Chondrocyte (in vitro differentiated cells): Measurements from ENCODE around the gene RASGRP2. TPM values are rescaled to one million over a fixed set of nuclear protein-coding genes. Genes with fewer than 3 reads are reported as not detected.
"Not testable (repeated sequence)": the region's sequence is repeated elsewhere in the genome, so short reads cannot be mapped to it uniquely, and the experiment has no call there.

Experiments
- DNase-seq: peaks from one replicate; pipeline ENCODE4 v3.0.0; 2021; ENCODE audit warnings: mixed read lengths, low spot score
- H3K27ac Mint-ChIP-seq: one replicate; pipeline ENCODE4 v1.8.0; 2021; ENCODE audit warnings: mild to moderate bottlenecking, moderate library complexity, mixed read lengths; ENCODE audit not compliant: unreplicated experiment
- H3K27me3 Mint-ChIP-seq: 2 replicates; pipeline ENCODE4 v1.8.0; 2021; ENCODE audit warnings: low read depth, mixed read lengths
- H3K36me3 Mint-ChIP-seq: 2 replicates; pipeline ENCODE4 v1.8.0; 2021; ENCODE audit warnings: low read depth, mixed read lengths
- H3K4me1 Mint-ChIP-seq: 2 replicates; pipeline ENCODE4 v1.8.0; 2021; ENCODE audit warnings: low read depth, mild to moderate bottlenecking, mixed read lengths
- H3K4me3 Mint-ChIP-seq: one replicate; pipeline ENCODE4 v1.8.0; 2021; ENCODE audit warnings: mild to moderate bottlenecking, moderate library complexity, mixed read lengths; ENCODE audit not compliant: unreplicated experiment
- H3K9me3 Mint-ChIP-seq: 2 replicates; pipeline ENCODE4 v1.8.0; 2021; ENCODE audit warnings: low read depth, mixed read lengths
- CTCF ChIP-seq: fragments of 200-600 bp; sonication (generic); IDR thresholded peaks from 2 replicates; pipeline ENCODE4 v1.5.0; 2021; ENCODE audit warnings: antibody characterized with exemption, mild to moderate bottlenecking, moderate library complexity
- total RNA-seq: library from RNA; stranded (reverse); gene quantifications from 3 replicates; pipeline ENCODE4 v1.2.1, GENCODE V29; 2021

The RASGRP2 gene
- total RNA-seq, 1 donor from 2014 or later, result 11.4 TPM

GRCh38 chr11:64710418-64711137, 33.4 kb downstream of the RASGRP2 start:
- H3K4me3 Mint-ChIP-seq, result no peak overlapping the region
- no peaks in the 10 kb centered on the region for H3K36me3 Mint-ChIP-seq
- no peak for DNase-seq
- peaks cover 11% of the 10 kb centered on the region for H3K4me1 Mint-ChIP-seq
- no peaks in the 10 kb centered on the region for H3K9me3 Mint-ChIP-seq
- TF ChIP-seq CTCF, result no peak
- H3K27ac Mint-ChIP-seq, result no peak overlapping the region
- H3K27me3 Mint-ChIP-seq, result peaks cover 41% of the 10 kb centered on the region

- TF ChIP-seq CTCF, result no peak
- Mint-ChIP-seq H3K4me1 (peaks cover 5% of the 10 kb centered on the region), H3K9me3 (no peaks in the 10 kb centered on the region), H3K27me3 (peaks cover 44% of the 10 kb centered on the region), H3K4me3 (no peak overlapping the region), H3K27ac (no peak overlapping the region), H3K36me3 (peaks cover 2% of the 10 kb centered on the region)
- no peak for DNase-seq
These were observed 38.4 kb downstream of the RASGRP2 start for GRCh38 chr11:64705501-64705900.

DNA sequence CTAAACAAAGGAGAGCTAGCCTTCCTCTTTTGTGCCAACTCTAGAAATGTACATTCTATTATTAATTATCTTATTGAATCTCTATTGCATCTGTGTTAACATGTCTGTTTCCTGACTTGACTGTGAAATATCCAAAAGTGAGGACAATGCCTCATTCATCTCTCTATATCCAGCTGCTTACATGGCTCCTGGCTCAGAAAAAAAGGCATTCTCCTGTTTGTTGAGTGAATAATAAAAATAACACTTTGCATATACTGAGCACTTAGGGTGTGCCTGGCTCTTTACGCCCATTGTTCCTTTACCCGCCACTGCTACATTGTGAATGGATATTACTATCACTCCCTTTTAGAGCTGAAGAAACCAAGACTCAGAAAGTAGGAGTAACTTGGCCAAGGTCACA, 40.9 kb downstream of the RASGRP2 start:
- no peak for DNase-seq
- H3K27ac Mint-ChIP-seq, result no peak overlapping the region
- no peak for TF ChIP-seq CTCF
- H3K27me3 Mint-ChIP-seq, result peaks cover 50% of the 10 kb centered on the region
- no peak overlapping the region for H3K4me3 Mint-ChIP-seq
- H3K4me1 Mint-ChIP-seq, result no peaks in the 10 kb centered on the region
- H3K36me3 Mint-ChIP-seq, result peaks cover 2% of the 10 kb centered on the region
- no peaks in the 10 kb centered on the region for H3K9me3 Mint-ChIP-seq

DNA sequence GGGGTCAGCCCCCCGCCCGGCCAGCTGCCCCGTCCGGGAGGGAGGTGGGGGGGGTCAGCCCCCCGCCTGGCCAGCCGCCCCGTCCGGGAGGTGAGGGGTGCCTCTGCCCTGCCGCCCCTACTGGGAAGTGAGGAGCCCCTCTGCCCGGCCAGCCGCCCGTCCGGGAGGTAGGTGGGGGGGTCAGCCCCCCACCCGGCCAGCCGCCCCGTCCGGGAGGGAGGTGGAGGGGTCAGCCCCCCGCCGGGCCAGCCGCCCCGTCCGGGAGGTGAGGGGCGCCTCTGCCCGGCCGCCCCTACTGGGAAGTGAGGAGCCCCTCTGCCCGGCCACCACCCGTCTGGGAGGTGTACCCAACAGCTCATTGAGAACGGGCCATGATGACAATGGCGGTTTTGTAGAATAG, 42.0 kb downstream of the RASGRP2 start:
- not testable (repeated sequence) for H3K4me3 Mint-ChIP-seq, H3K4me1 Mint-ChIP-seq, DNase-seq, H3K36me3 Mint-ChIP-seq, H3K27ac Mint-ChIP-seq, H3K9me3 Mint-ChIP-seq
- H3K27me3 Mint-ChIP-seq, result peaks cover 53% of the 10 kb centered on the region

DNA sequence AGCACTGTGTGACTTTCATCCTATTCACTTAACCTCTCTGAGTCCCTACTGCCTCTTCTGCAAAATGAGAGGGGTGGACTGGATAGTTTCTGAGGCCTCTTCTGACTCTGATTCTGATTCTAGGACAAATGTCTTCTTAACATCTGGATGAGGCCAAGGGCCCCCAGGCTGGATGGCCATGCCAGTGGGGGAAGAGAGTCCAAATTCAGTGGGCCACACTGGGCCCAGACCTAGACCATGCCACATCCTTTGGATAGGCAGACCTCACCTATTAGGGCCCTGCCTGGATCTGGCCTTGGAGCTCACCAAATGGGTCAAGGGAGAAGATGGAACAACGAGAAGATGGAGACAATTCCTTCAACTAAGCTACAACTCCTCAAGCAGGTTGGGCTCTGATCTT, 45.5 kb downstream of the RASGRP2 start:
- H3K27me3 Mint-ChIP-seq, result peaks cover 57% of the 10 kb centered on the region
- peak; percentile 46 for DNase-seq

More for the DNA sequence above, 45.5 kb downstream of the RASGRP2 start:
- no peak for TF ChIP-seq CTCF
- Mint-ChIP-seq H3K9me3 (no peaks in the 10 kb centered on the region), H3K4me1 (no peaks in the 10 kb centered on the region), H3K27ac (no peak overlapping the region), H3K4me3 (no peak overlapping the region), H3K36me3 (no peaks in the 10 kb centered on the region)
